H1 (cell line): ENCODE data around the gene BRD1. TPM values are rescaled to one million over a fixed set of nuclear protein-coding genes. Genes with fewer than 3 reads are reported as not detected.

ENCODE experiments used
- CTCF ChIA-PET: fragments of 300-600 bp; sonication (Branson Sonifier 250); formaldehyde crosslinking; loops from one replicate; lab custom pipeline; 2021; ENCODE audit not compliant: partially characterized antibody; lab: Charles Lee
- POLR2A ChIA-PET: fragments of 300-600 bp; sonication (Branson Sonifier 250); formaldehyde crosslinking; loops from one replicate; lab custom pipeline; 2021; ENCODE audit warnings: inconsistent platforms; ENCODE audit not compliant: partially characterized antibody; lab: Charles Lee
- DNase-seq, 2 experiments: peaks; one replicate each; pipeline versions ENCODE4 v3.0.0 to v3.0.0-alpha.2; 2010 to 2022; ENCODE audit warnings: low spot score in 2 of 2, low read depth in 1 of 2, mixed read lengths in 1 of 2
- FAIRE-seq: peaks from 2 replicates; lab custom pipeline; 2011; peaks lifted over from hg19 to GRCh38; lab: Jason Lieb, UNC
- H2AFZ ChIP-seq: 2 replicates; pipeline ENCODE4 v1.8.1; 2012; ENCODE audit warnings: low read length, inconsistent platforms
- H2AK5ac ChIP-seq: 2 replicates; pipeline ENCODE4 v1.6.1; 2013; ENCODE audit warnings: low read depth, low read length
- H2BK120ac ChIP-seq: replicated peaks from 2 replicates; pipeline ENCODE3; 2013; ENCODE audit warnings: low read depth, low read length, inconsistent platforms
- H2BK12ac ChIP-seq: 2 replicates; pipeline ENCODE4 v1.6.1; 2013; ENCODE audit warnings: low read depth, low read length
- H2BK15ac ChIP-seq: 2 replicates; pipeline ENCODE4 v1.6.1; 2013; ENCODE audit warnings: low read length
- H2BK20ac ChIP-seq: 2 replicates; pipeline ENCODE4 v1.6.1; 2013; ENCODE audit warnings: low read length
- H2BK5ac ChIP-seq: 2 replicates; pipeline ENCODE4 v1.6.1; 2013; ENCODE audit warnings: low read depth, low read length
- H3K14ac ChIP-seq: 2 replicates; pipeline ENCODE4 v1.6.1; 2013; ENCODE audit warnings: inconsistent platforms; ENCODE audit not compliant: insufficient read length
- H3K18ac ChIP-seq: 2 replicates; pipeline ENCODE4 v1.6.1; 2013; ENCODE audit warnings: low read length; ENCODE audit errors: extremely low read depth
- H3K23ac ChIP-seq: 2 replicates; pipeline ENCODE4 v1.6.1; 2013; ENCODE audit warnings: inconsistent platforms; ENCODE audit not compliant: insufficient read length
- H3K23me2 ChIP-seq: 2 replicates; pipeline ENCODE4 v1.6.1; 2013; ENCODE audit warnings: low read depth, low read length
- H3K27ac ChIP-seq: 2 replicates; pipeline ENCODE4 v1.6.1; 2011; ENCODE audit warnings: low read depth, low read length, inconsistent platforms
- H3K27me3 ChIP-seq, 4 experiments: replicated peaks in 1 of 4; 1 replicate in 1 of 4; 2 replicates in 3 of 4; pipeline versions ENCODE4 v1.6.1 to v1.8.1; 2011 to 2013; ENCODE audit warnings: low read length in 3 of 4, mild to moderate bottlenecking in 3 of 4, inconsistent platforms in 2 of 4, mixed read lengths in 2 of 4, moderate library complexity in 1 of 4; ENCODE audit not compliant: control insufficient read depth in 3 of 4, insufficient read depth in 3 of 4; ENCODE audit errors: extremely low read depth in 1 of 4
- H3K36me3 ChIP-seq, 4 experiments: 2 replicates each; pipeline versions ENCODE4 v1.6.1 to v1.8.1; 2011 to 2013; ENCODE audit warnings: mild to moderate bottlenecking in 4 of 4, low read length in 3 of 4, moderate library complexity in 2 of 4, control low read depth in 1 of 4, inconsistent platforms in 1 of 4; ENCODE audit not compliant: insufficient read depth in 4 of 4, control insufficient read depth in 2 of 4
- H3K4ac ChIP-seq: replicated peaks from 2 replicates; pipeline ENCODE3; 2013; ENCODE audit warnings: low read length, low read depth, mixed read lengths, inconsistent platforms; ENCODE audit not compliant: insufficient read length
- H3K4me1 ChIP-seq, 4 experiments: replicated peaks in 1 of 4; 1 replicate in 1 of 4; 2 replicates in 3 of 4; pipeline versions ENCODE4 v1.6.1 to v1.8.1; 2011 to 2013; ENCODE audit warnings: low read length in 3 of 4, inconsistent platforms in 2 of 4, mixed read lengths in 1 of 4; ENCODE audit not compliant: insufficient read depth in 4 of 4, control insufficient read depth in 3 of 4
- H3K4me2 ChIP-seq, 2 experiments: 2 replicates each; pipeline versions ENCODE4 v1.6.1 to v1.8.1; 2011 to 2013; ENCODE audit warnings: low read depth in 2 of 2, low read length in 2 of 2, control low read depth in 1 of 2, inconsistent platforms in 1 of 2, mild to moderate bottlenecking in 1 of 2; ENCODE audit not compliant: insufficient read depth in 1 of 2
- H3K4me3 ChIP-seq, 4 experiments: fragments of 200-600, 300-600 bp in 1 of 4; sonication (generic), shearing (Covaris generic), sonication (Bioruptor Twin) in 1 of 4; 2 replicates each; pipeline versions ENCODE4 v1.5.1 to v1.8.1; 2011 to 2016; ENCODE audit warnings: low read length in 4 of 4, low read depth in 3 of 4, control low read depth in 2 of 4, inconsistent platforms in 2 of 4, mild to moderate bottlenecking in 2 of 4, mixed read lengths in 1 of 4, moderate library complexity in 1 of 4; ENCODE audit not compliant: insufficient read depth in 2 of 4; ENCODE audit errors: extremely low read depth in 1 of 4
- H3K56ac ChIP-seq: replicated peaks from 2 replicates; pipeline ENCODE3; 2013; ENCODE audit warnings: low read depth, mild to moderate bottlenecking, mixed read lengths, low read length, inconsistent platforms; ENCODE audit not compliant: insufficient read length
- H3K79me1 ChIP-seq: 2 replicates; pipeline ENCODE4 v1.6.1; 2013; ENCODE audit warnings: low read depth, low read length, control low read depth
- H3K79me2 ChIP-seq, 2 experiments: 2 replicates each; pipeline versions ENCODE4 v1.6.1 to v1.8.1; 2012 to 2013; ENCODE audit warnings: low read length in 2 of 2, mild to moderate bottlenecking in 2 of 2, inconsistent platforms in 1 of 2; ENCODE audit not compliant: insufficient read depth in 2 of 2, control insufficient read depth in 1 of 2
- H3K9ac ChIP-seq, 4 experiments: replicated peaks in 1 of 4; 1 replicate in 1 of 4; 2 replicates in 3 of 4; pipeline versions ENCODE4 v1.6.1 to v1.8.1; 2011 to 2013; ENCODE audit warnings: low read depth in 3 of 4, low read length in 3 of 4, control low read depth in 2 of 4, mild to moderate bottlenecking in 2 of 4, moderate library complexity in 2 of 4, inconsistent platforms in 1 of 4; ENCODE audit errors: extremely low read depth in 1 of 4
- H3K9me3 ChIP-seq, 2 experiments: 2 replicates each; pipeline versions ENCODE4 v1.6.1 to v1.8.1; 2012 to 2013; ENCODE audit warnings: mild to moderate bottlenecking in 2 of 2, moderate library complexity in 2 of 2, control low read depth in 1 of 2, inconsistent platforms in 1 of 2, low read depth in 1 of 2, low read length in 1 of 2, mixed read lengths in 1 of 2; ENCODE audit not compliant: insufficient read depth in 2 of 2
- H4K20me1 ChIP-seq, 2 experiments: replicated peaks in 1 of 2; 2 replicates each; pipeline versions ENCODE3 to v1.8.1; 2011 to 2013; ENCODE audit warnings: inconsistent platforms in 2 of 2, low read length in 2 of 2, mild to moderate bottlenecking in 1 of 2; ENCODE audit not compliant: insufficient read depth in 2 of 2, control insufficient read depth in 1 of 2
- H4K5ac ChIP-seq: 2 replicates; pipeline ENCODE4 v1.6.1; 2013; ENCODE audit warnings: low read length, low read depth, mixed read lengths, inconsistent platforms; ENCODE audit not compliant: insufficient read length
- H4K8ac ChIP-seq: 2 replicates; pipeline ENCODE4 v1.8.0; 2013; ENCODE audit warnings: mild to moderate bottlenecking, moderate library complexity, low read length, inconsistent platforms; ENCODE audit not compliant: insufficient read depth; ENCODE audit errors: extremely low read depth
- H4K91ac ChIP-seq: replicated peaks from 2 replicates; pipeline ENCODE3; 2013; ENCODE audit warnings: low read length, mixed read lengths, inconsistent platforms; ENCODE audit not compliant: insufficient read length
- ASH2L ChIP-seq: fragments of 200-600, 300-600 bp; sonication (generic); IDR thresholded peaks from one replicate; pipeline ENCODE4 v1.7.1; 2017; ENCODE audit warnings: low read length
- CEBPB ChIP-seq: IDR thresholded peaks from 2 replicates; pipeline ENCODE4 v1.6.1; 2012; ENCODE audit warnings: low read depth, low read length
- CHD2 ChIP-seq: IDR thresholded peaks from 2 replicates; pipeline ENCODE4 v1.6.1; 2012; ENCODE audit warnings: low read length, improper control_type of control experiment
- CTCF ChIP-seq, 3 experiments: IDR thresholded peaks; 1 replicate in 2 of 3; 2 replicates in 1 of 3; pipeline versions ENCODE4 v1.5.1 to v1.6.1; 2011; ENCODE audit warnings: low read length in 3 of 3, mild to moderate bottlenecking in 3 of 3, inconsistent platforms in 2 of 3, low read depth in 1 of 3, moderate library complexity in 1 of 3; ENCODE audit not compliant: insufficient read depth in 1 of 3; ENCODE audit errors: control extremely low read depth in 1 of 3
- GABPA ChIP-seq: IDR thresholded peaks from 2 replicates; pipeline ENCODE4 v1.6.1; 2011; ENCODE audit warnings: mild to moderate bottlenecking, low read length, moderate library complexity, borderline replicate concordance; ENCODE audit not compliant: insufficient read depth
- JUN ChIP-seq: IDR thresholded peaks from 2 replicates; pipeline ENCODE4 v1.6.1; 2011; ENCODE audit warnings: low read depth, mild to moderate bottlenecking, improper control_type of control experiment, low read length
- POU5F1 ChIP-seq: IDR thresholded peaks from 2 replicates; pipeline ENCODE4 v1.6.1; 2011; ENCODE audit warnings: low read depth, mild to moderate bottlenecking, low read length, moderate library complexity
- RFX5 ChIP-seq: IDR thresholded peaks from 2 replicates; pipeline ENCODE4 v1.6.1; 2011; ENCODE audit warnings: low read depth, low read length, improper control_type of control experiment, borderline replicate concordance
- TAF1 ChIP-seq: IDR thresholded peaks from 2 replicates; pipeline ENCODE4 v1.6.1; 2011; ENCODE audit warnings: mild to moderate bottlenecking, low read depth, low read length
- USF2 ChIP-seq: IDR thresholded peaks from 2 replicates; pipeline ENCODE4 v1.6.1; 2011; ENCODE audit warnings: low read length, improper control_type of control experiment
- WGBS, 2 experiments: shearing (Covaris generic) in 1 of 2; methylation state at CpG; one replicate each; pipeline versions ENCODE4 v1.1.6 to v1.1.7; 2013 to 2015; ENCODE audit warnings: low lambda C conversion rate in 2 of 2, mixed read lengths in 2 of 2, inconsistent platforms in 1 of 2, low coverage in 1 of 2, missing lambda C conversion rate in 1 of 2; ENCODE audit not compliant: insufficient replicate concordance in 2 of 2, insufficient coverage in 1 of 2, insufficient read length in 1 of 2; ENCODE audit errors: extremely low coverage in 1 of 2, missing lambda C conversion rate in 1 of 2; 5-methylcytosine and 5-hydroxymethylcytosine counted together
- polyA plus RNA-seq, 7 experiments: library from polyadenylated mRNA; depleted of rRNA in 3 of 7; stranded (reverse) in 5 of 7; unstranded in 2 of 7; fragments of >200 nt in 5 of 7; fragments of 200-250 nt in 2 of 7; gene quantifications; 1 replicate in 5 of 7; 2 replicates in 1 of 7; 4 replicates in 1 of 7; pipeline versions ENCODE4 v1.2.1 to v1.2.3, GENCODE V29; 2011 to 2013; ENCODE audit warnings: missing spikeins in 2 of 7, mixed read lengths in 2 of 7
- total RNA-seq: library from RNA; stranded (reverse); fragmentation: NEBNext Ultra II Directional; extraction: Animal tissue kit (Norgen Biotek cat#: 25700); gene quantifications from 2 replicates; pipeline ENCODE4 v1.2.1, GENCODE V29; 2021

The BRD1 gene
- total and polyA plus RNA-seq, 2 of the 8 experiments (the other 6 are each of a cell fraction or from before 2014, with no cell fraction given) = 6.8 to 34.0 TPM

- H4K91ac ChIP-seq = no peak overlapping the region
- no peak overlapping the region for H3K4me3 ChIP-seq
- ChIA-PET CTCF (interaction anchor here (1.0 kb wide), 1 partner anchor 31 kb away, joined by 3 read pairs; no protein-coding TSS in a partner anchor), POLR2A (no interaction called here)
- no peak overlapping the region for H2AK5ac ChIP-seq
- H3K23me2 ChIP-seq = no peaks in the 10 kb centered on the region; the same call in 1 of the 2 replicates
- H2BK5ac ChIP-seq = no peak overlapping the region
- no peak overlapping the region for H2BK12ac ChIP-seq
- no peaks in the 10 kb centered on the region for H4K20me1 ChIP-seq
- 88% methylated on average over 11 of the region's 11 CpGs; no CpG with 5 or more reads in 1 of the 2 experiments for WGBS, 2 experiments
- no peak overlapping the region for H3K27ac ChIP-seq
- no peak for DNase-seq
- no peaks in the 10 kb centered on the region for H3K36me3 ChIP-seq
- no peak overlapping the region for H3K23ac ChIP-seq
- no peaks in the 10 kb centered on the region for H3K79me1 ChIP-seq
- H3K9me3 ChIP-seq = peaks cover 22 to 24% of the 10 kb centered on the region in 2 experiments
- no peaks in the 10 kb centered on the region for H3K4me1 ChIP-seq
- no peak overlapping the region for H3K9ac ChIP-seq
- no peak overlapping the region for H3K4ac ChIP-seq
- H2BK15ac ChIP-seq = no peak overlapping the region
- H3K79me2 ChIP-seq = no peaks in the 10 kb centered on the region
- no peak overlapping the region for H2BK20ac ChIP-seq
- H3K56ac ChIP-seq = no peak overlapping the region
- FAIRE-seq = no peak
- H4K8ac ChIP-seq = no peak overlapping the region
- H2BK120ac ChIP-seq = no peak overlapping the region
- no peak overlapping the region for H4K5ac ChIP-seq
- H3K14ac ChIP-seq = no peak overlapping the region
- H3K4me2 ChIP-seq = no peak overlapping the region
- no peak overlapping the region for H2AFZ ChIP-seq
- H3K18ac ChIP-seq = no peak overlapping the region
- peaks cover 0 to 3% (median 0%) of the 10 kb centered on the region in 4 experiments; a peak in 1 of 7 replicates for H3K27me3 ChIP-seq
- TF ChIP-seq RFX5 (no peak), CEBPB (no peak), POU5F1 (no peak), JUN (no peak), ASH2L (no peak), CTCF (IDR thresholded peaks at IDR 0.05; ENCODE audit: control extremely low read depth in 1 of 3, insufficient read depth in 1 of 3, low read depth in 1 of 3, low read length in 3 of 3) (no peak), GABPA (no peak), CHD2 (no peak), USF2 (no peak), TAF1 (no peak)
Observed at GRCh38 chr22:49833340-49834007, 5.8 kb upstream of the BRD1 start.
